HEK293 (cell line): ENCODE results near the gene PSMG1.

Experiments used
- MZF1 ChIP-seq: fragments of 450-650 bp; formaldehyde crosslinking; IDR thresholded peaks from 2 replicates; pipeline ENCODE4 v1.5.1; 2017; ENCODE audit warnings: missing biosample characterization, missing genetic modification characterization, borderline replicate concordance
- ZNF112 ChIP-seq: fragments of 450-650 bp; formaldehyde crosslinking; IDR thresholded peaks from 2 replicates; pipeline ENCODE4 v1.5.0; 2017; ENCODE audit warnings: missing biosample characterization, missing genetic modification characterization
- ZNF174 ChIP-seq: fragments of 450-650 bp; formaldehyde crosslinking; IDR thresholded peaks from 2 replicates; pipeline ENCODE4 v1.5.0; 2017; ENCODE audit warnings: missing biosample characterization, mild to moderate bottlenecking, missing genetic modification characterization
- ZNF223 ChIP-seq: fragments of 450-650 bp; formaldehyde crosslinking; IDR thresholded peaks from 2 replicates; pipeline ENCODE4 v1.5.1; 2016; ENCODE audit warnings: missing biosample characterization, missing genetic modification characterization
- ZNF24 ChIP-seq: fragments of 450-650 bp; formaldehyde crosslinking; IDR thresholded peaks from 2 replicates; pipeline ENCODE4 v1.5.1; 2016; ENCODE audit warnings: missing biosample characterization, missing genetic modification characterization
- ZNF302 ChIP-seq: fragments of 450-650 bp; formaldehyde crosslinking; IDR thresholded peaks from 2 replicates; pipeline ENCODE4 v1.5.1; 2016; ENCODE audit warnings: missing biosample characterization, missing genetic modification characterization, low read depth
- ZNF544 ChIP-seq: fragments of 450-650 bp; formaldehyde crosslinking; IDR thresholded peaks from 2 replicates; pipeline ENCODE4 v1.5.0; 2017; ENCODE audit warnings: missing biosample characterization, missing genetic modification characterization
- ZSCAN5A ChIP-seq: fragments of 450-650 bp; formaldehyde crosslinking; IDR thresholded peaks from 2 replicates; pipeline ENCODE4 v1.5.1; 2016; ENCODE audit warnings: missing biosample characterization, missing genetic modification characterization
- TF ChIP-seq, protein P1 (sequence below): fragments of 450-650 bp; formaldehyde crosslinking; IDR thresholded peaks from 2 replicates; pipeline ENCODE4 v1.5.1; 2016; ENCODE audit warnings: missing biosample characterization, missing genetic modification characterization
- TF ChIP-seq, protein P2 (sequence below): fragments of 450-650 bp; formaldehyde crosslinking; IDR thresholded peaks from 2 replicates; pipeline ENCODE4 v1.5.1; 2017; ENCODE audit warnings: missing biosample characterization, missing genetic modification characterization
- TF ChIP-seq, protein P3 (sequence below): fragments of 450-650 bp; formaldehyde crosslinking; IDR thresholded peaks from 2 replicates; pipeline ENCODE4 v1.5.1; 2016; ENCODE audit warnings: missing biosample characterization, missing genetic modification characterization

DNA sequence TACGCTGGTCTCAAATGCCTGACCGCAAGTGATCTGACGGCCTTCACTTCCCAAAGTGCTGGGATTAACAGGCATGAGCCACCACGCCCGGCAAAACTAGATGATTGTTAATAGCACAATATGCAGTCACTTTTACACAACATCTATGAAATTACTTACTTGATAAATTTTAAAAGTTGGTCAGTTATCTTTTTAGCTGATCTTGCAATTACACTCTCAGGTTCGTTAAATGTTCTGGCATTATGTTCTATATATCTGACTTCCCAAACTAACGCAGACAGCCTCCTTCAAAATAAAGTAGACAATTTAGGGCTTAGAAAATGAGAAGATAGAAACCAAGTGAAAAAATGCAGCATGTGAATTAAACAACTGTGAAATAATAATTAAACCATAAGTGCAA lies 31.8 kb upstream of the PSMG1 start:
- TF ChIP-seq, protein P1, sequence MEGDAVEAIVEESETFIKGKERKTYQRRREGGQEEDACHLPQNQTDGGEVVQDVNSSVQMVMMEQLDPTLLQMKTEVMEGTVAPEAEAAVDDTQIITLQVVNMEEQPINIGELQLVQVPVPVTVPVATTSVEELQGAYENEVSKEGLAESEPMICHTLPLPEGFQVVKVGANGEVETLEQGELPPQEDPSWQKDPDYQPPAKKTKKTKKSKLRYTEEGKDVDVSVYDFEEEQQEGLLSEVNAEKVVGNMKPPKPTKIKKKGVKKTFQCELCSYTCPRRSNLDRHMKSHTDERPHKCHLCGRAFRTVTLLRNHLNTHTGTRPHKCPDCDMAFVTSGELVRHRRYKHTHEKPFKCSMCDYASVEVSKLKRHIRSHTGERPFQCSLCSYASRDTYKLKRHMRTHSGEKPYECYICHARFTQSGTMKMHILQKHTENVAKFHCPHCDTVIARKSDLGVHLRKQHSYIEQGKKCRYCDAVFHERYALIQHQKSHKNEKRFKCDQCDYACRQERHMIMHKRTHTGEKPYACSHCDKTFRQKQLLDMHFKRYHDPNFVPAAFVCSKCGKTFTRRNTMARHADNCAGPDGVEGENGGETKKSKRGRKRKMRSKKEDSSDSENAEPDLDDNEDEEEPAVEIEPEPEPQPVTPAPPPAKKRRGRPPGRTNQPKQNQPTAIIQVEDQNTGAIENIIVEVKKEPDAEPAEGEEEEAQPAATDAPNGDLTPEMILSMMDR (tag by site-specific recombination): no peak
- TF ChIP-seq, protein P2, sequence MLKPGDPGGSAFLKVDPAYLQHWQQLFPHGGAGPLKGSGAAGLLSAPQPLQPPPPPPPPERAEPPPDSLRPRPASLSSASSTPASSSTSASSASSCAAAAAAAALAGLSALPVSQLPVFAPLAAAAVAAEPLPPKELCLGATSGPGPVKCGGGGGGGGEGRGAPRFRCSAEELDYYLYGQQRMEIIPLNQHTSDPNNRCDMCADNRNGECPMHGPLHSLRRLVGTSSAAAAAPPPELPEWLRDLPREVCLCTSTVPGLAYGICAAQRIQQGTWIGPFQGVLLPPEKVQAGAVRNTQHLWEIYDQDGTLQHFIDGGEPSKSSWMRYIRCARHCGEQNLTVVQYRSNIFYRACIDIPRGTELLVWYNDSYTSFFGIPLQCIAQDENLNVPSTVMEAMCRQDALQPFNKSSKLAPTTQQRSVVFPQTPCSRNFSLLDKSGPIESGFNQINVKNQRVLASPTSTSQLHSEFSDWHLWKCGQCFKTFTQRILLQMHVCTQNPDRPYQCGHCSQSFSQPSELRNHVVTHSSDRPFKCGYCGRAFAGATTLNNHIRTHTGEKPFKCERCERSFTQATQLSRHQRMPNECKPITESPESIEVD: no peak
- TF ChIP-seq ZNF174 (no peak), ZNF24 (no peak), ZNF223 (tag by site-specific recombination) (no peak), ZSCAN5A (tag by site-specific recombination) (no peak), MZF1 (tag by site-specific recombination) (no peak), ZNF112 (tag by site-specific recombination) (no peak), ZNF302 (tag by site-specific recombination) (no peak), ZNF544 (tag by site-specific recombination) (no peak)
- TF ChIP-seq, protein P3, sequence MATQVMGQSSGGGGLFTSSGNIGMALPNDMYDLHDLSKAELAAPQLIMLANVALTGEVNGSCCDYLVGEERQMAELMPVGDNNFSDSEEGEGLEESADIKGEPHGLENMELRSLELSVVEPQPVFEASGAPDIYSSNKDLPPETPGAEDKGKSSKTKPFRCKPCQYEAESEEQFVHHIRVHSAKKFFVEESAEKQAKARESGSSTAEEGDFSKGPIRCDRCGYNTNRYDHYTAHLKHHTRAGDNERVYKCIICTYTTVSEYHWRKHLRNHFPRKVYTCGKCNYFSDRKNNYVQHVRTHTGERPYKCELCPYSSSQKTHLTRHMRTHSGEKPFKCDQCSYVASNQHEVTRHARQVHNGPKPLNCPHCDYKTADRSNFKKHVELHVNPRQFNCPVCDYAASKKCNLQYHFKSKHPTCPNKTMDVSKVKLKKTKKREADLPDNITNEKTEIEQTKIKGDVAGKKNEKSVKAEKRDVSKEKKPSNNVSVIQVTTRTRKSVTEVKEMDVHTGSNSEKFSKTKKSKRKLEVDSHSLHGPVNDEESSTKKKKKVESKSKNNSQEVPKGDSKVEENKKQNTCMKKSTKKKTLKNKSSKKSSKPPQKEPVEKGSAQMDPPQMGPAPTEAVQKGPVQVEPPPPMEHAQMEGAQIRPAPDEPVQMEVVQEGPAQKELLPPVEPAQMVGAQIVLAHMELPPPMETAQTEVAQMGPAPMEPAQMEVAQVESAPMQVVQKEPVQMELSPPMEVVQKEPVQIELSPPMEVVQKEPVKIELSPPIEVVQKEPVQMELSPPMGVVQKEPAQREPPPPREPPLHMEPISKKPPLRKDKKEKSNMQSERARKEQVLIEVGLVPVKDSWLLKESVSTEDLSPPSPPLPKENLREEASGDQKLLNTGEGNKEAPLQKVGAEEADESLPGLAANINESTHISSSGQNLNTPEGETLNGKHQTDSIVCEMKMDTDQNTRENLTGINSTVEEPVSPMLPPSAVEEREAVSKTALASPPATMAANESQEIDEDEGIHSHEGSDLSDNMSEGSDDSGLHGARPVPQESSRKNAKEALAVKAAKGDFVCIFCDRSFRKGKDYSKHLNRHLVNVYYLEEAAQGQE (tag by site-specific recombination): no peak
